HG02588 (cell line): Measurements from ENCODE around the gene TAP1.
"Not testable (repeated sequence)": the region's sequence is repeated elsewhere in the genome, so short reads cannot be mapped to it uniquely, and the experiment has no call there.

Experiments
- ATAC-seq: cut with Tn5 transposase; IDR thresholded peaks from one replicate; pipeline ENCODE4 v1.9.1; 2021; ENCODE audit warnings: mild to moderate bottlenecking, moderate library complexity; ENCODE audit not compliant: unreplicated experiment

The TAP1 gene

DNA sequence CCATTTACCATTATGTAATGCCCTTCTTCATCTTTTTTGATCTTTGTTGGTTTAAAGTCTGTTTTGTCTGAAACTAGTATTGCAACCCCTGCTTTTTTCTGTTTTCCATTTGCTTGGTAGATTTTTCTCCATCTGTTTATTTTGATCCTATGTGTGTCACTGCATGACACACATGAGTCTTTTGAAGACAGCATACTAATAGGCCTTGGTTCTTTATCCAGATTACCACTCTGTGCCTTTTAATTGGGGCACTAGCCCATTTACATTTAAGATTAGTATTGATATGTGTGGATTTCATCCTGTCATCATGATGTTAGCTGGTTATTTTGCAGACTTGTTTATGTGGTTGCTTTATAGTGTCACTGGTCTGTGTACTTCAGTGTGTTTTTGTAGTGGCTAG is 48.1 kb downstream of the TAP1 start:
- not testable (repeated sequence) for ATAC-seq

DNA sequence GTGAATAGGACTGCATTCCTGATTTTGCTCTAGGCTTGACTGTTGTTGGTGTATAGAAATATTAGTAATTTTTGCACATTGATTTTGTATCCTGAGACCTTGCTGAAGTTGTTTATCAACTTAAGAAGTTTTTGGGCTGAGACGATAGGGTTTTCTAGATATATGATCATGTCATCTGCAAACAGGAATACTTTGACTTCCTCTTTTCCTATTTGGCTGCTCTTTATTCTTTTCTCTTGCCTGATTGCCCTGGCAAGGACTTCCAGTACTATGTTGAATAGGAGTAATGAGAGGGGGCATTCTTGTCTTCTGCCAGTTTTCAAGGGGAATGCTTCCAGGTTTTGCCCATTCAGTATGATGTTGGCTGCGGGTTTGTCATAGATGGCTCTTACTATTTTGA is 50.1 kb downstream of the TAP1 start:
- ATAC-seq: no peak

DNA sequence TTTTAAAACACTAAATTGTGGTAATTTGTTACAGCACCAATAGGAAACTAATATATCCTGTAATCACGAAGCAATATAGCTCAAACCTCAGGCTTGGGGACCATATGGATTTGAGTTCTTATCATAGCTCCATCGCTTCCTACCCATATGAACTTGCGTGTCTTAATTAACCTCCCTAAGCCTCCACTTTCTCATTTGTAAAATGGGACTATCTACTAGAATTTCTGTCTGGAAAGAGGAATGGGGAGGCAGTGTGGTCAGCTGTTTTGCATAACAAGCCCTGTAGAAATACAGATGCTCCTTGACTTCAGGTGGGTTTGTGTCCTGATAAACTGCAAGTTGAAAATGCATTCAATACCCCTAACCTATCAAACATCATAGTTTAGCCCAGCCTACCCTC is 53.8 kb downstream of the TAP1 start:
- ATAC-seq: no peak

DNA sequence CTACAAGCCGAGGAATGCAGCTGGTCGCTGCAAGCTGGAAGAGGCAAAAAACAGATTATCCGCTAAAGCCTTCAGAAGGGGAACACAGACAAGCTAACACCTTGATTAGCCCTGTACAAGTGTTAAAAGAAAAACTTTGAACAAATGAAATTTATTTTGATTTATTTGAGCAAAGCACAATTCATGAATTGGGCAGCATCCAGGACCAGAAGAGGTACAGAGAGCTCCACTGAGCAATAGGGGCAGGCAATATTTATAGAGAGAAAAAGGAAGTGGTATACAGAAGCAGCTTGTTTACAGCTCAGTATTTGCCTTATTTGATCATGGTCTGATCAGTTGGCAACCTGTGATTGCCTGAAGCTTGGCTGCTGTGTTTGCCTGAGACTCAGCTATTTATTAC is 54.3 kb downstream of the TAP1 start:
- no peak for ATAC-seq

GRCh38 chr6:32796848-32797776 is 56.4 kb downstream of the TAP1 start:
- ATAC-seq: no peak
